Right cardiac atrium (tissue), 5 donors: ENCODE data around the gene FSTL4. TPM values are rescaled to one million over a fixed set of nuclear protein-coding genes. Genes with fewer than 3 reads are reported as not detected.
"Not testable (repeated sequence)": the region's sequence is repeated elsewhere in the genome, so short reads cannot be mapped to it uniquely, and the experiment has no call there.

ENCODE experiments used
- ATAC-seq, 2 donors: fragments of 200-7000 bp; cut with Tn5 transposase; one replicate each; pipeline versions ENCODE4 v1.8.0 to v1.9.1; 2020; ENCODE audit warnings: moderate library complexity in 2 of 2, mild to moderate bottlenecking in 1 of 2
- DNase-seq, 3 donors: peaks; one replicate each; pipeline ENCODE4 v3.0.0-alpha.2; 2020
- H3K27ac ChIP-seq: one replicate; pipeline ENCODE4 v1.5.1; 2013; ENCODE audit warnings: mild to moderate bottlenecking, low read length, control low read depth, moderate library complexity
- H3K27me3 ChIP-seq: one replicate; pipeline ENCODE4 v1.6.1; 2013; ENCODE audit not compliant: control insufficient read depth, insufficient read depth
- H3K4me1 ChIP-seq: one replicate; pipeline ENCODE4 v1.6.1; 2013; ENCODE audit warnings: low read length; ENCODE audit not compliant: control insufficient read depth, insufficient read depth
- H3K4me3 ChIP-seq: one replicate; pipeline ENCODE4 v1.5.1; 2013; ENCODE audit warnings: low read length, control low read depth
- H3K9me3 ChIP-seq: one replicate; pipeline ENCODE4 v1.6.1; 2013; ENCODE audit warnings: low read length; ENCODE audit not compliant: control insufficient read depth
- WGBS: extraction: QIAGEN DNeasy Blood & Tissue Kit; methylation state at CpG from one replicate; pipeline ENCODE4 v1.1.7; 2013; 5-methylcytosine and 5-hydroxymethylcytosine counted together
- intact Hi-C, 4 donors: fragments of 100-400 bp; cut with DNase I; formaldehyde crosslinking; loops; one replicate each; pipeline versions ENCODE4 v1.11.0 to v1.14.0; 2022 to 2023
- polyA plus RNA-seq: library from polyadenylated mRNA; stranded (reverse); fragments of 200-250 nt; gene quantifications from one replicate; pipeline ENCODE4 v1.2.3, GENCODE V29; 2013
- total RNA-seq, 4 donors: library from RNA; stranded (reverse); fragmentation: NEBNext Ultra II Directional; extraction: Animal tissue kit (Norgen Biotek cat#: 25700); gene quantifications; one replicate each; pipeline ENCODE4 v1.2.1, GENCODE V29; 2021
- donor health status: healthy with polysubstance abuse.
- donor health status: DM: no; HTN: yes; CAD: no.
- donor health status: DM: no; HTN: no; CAD: no.
- donor health status: DM: no; HTN: yes; CAD: no; lungs with severe emphysema.
- donor health status: DM: yes; HTN: yes; CAD: no.

FSTL4 gene
- total and polyA plus RNA-seq, 5 donors = not detected

GRCh38 chr5:133400831-133401351 is 211.4 kb downstream of the FSTL4 start:
- ATAC-seq = no peak
- intact Hi-C loops = no loop called here
- H3K4me1 ChIP-seq = no peaks in the 10 kb centered on the region
- no peak overlapping the region for H3K27ac ChIP-seq
- H3K27me3 ChIP-seq = no peaks in the 10 kb centered on the region
- 67% methylated on average over 10 of the region's 10 CpGs for WGBS
- H3K4me3 ChIP-seq = no peak overlapping the region
- no peaks in the 10 kb centered on the region for H3K9me3 ChIP-seq
- DNase-seq = no peak

- intact Hi-C loops = no loop called here
- Histone ChIP-seq H3K4me3 (no peak overlapping the region), H3K4me1 (no peaks in the 10 kb centered on the region), H3K9me3 (no peaks in the 10 kb centered on the region), H3K27ac (no peak overlapping the region), H3K27me3 (no peaks in the 10 kb centered on the region)
- no peak for DNase-seq
- ATAC-seq = no peak
- 93% methylated on average over 3 of the region's 3 CpGs for WGBS
Observed at GRCh38 chr5:133400120-133400519, 212.2 kb downstream of the FSTL4 start.

DNA sequence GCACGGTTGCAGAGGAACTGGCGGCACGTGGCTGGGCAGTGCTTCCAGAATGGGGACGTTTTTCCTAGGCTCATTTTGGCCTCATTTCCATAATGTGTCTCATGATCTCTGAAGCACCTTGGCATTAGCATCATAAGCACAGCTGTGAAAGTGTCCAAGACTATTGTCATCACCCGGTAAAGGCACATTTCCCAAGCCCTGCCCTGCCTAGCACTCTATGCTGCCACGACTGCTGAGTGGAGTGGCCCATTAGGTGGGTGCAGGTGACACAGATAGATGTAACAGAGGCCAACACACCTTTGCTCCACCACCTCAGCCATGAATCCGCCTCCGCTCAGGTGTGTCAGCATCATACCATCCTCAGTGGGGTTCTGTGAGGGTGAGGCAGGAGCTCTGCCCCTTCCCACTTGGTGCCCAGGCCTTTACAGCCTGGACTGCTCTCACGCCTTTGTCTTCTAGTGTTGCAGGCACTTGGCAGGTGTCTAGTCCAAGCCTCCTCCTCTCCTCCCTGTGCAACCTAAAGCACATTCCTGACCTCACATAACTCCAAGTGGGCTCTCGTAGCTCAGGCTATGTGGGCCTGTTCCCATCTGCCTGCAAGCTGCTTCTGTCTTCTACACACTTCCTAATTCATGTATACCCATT is 213.0 kb downstream of the FSTL4 start:
- no peak overlapping the region for H3K4me3 ChIP-seq
- no peak overlapping the region for H3K27ac ChIP-seq
- DNase-seq (no peak), ATAC-seq (peak; percentile 38)
- no peaks in the 10 kb centered on the region for H3K9me3 ChIP-seq
- H3K4me1 ChIP-seq = no peaks in the 10 kb centered on the region
- WGBS = 68% methylated on average over 10 of the region's 10 CpGs
- intact Hi-C loops = no loop called here
- no peaks in the 10 kb centered on the region for H3K27me3 ChIP-seq

DNA sequence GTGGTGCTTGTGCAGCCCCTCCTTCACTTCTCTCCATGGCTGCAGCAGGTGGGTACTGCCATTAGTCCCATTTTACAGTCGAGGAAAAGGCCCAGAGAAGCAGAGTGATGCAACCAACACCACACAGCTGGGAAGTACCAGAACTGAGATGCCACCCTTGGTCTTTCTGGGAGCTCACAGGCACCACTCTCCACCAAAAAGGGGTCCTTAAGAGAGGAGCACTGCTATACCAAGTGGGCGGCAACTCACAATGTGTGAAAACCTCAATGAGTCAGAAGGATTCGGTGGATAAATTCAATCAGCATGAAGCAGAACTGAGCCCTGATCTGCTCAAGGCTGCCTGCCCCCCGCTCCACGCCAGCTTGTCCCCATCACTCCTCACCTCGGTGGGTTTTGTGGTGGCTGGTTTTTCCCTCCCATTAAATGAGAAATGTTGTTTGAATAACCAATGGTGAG is 213.7 kb downstream of the FSTL4 start:
- Histone ChIP-seq H3K27ac (no peak overlapping the region), H3K9me3 (no peaks in the 10 kb centered on the region), H3K27me3 (no peaks in the 10 kb centered on the region), H3K4me3 (no peak overlapping the region), H3K4me1 (no peaks in the 10 kb centered on the region)
- 79% methylated on average over 6 of the region's 6 CpGs for WGBS
- DNase-seq (no peak), ATAC-seq (no peak)
- intact Hi-C loops = no loop called here

- 88% methylated on average over 9 of the region's 9 CpGs for WGBS
- DNase-seq = no peak
Observed at GRCh38 chr5:133397990-133398645, 214.2 kb downstream of the FSTL4 start.

DNA sequence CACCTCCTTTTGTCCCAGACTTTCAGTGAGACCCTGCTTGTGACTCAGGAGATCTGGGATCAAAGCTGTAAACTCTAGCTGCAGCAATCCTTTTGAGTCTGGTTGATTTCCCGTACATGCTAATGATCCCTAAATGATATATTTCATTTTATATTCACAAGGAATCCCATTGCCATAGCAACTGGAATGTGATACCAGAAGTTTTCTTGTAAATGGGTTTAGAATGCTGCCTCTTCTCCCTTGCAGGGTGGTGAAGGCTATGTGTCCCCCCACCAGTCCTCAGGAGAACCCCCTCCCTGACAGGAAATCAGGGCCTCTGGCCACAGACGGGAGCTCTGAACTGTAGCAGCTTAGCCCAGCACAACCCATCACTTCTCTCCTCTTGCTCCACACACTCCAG is 215.0 kb downstream of the FSTL4 start:
- H3K27ac ChIP-seq = no peak overlapping the region
- DNase-seq = no peak
- H3K27me3 ChIP-seq = no peaks in the 10 kb centered on the region
- no peak for ATAC-seq
- H3K4me1 ChIP-seq = no peaks in the 10 kb centered on the region
- 51% methylated on average over 2 of the region's 2 CpGs for WGBS
- intact Hi-C loops = no loop called here
- H3K9me3 ChIP-seq = no peaks in the 10 kb centered on the region
- H3K4me3 ChIP-seq = no peak overlapping the region

More at GRCh38 chr5:133397990-133398645, 214.2 kb downstream of the FSTL4 start:
- no peak for ATAC-seq
- Histone ChIP-seq H3K9me3 (no peaks in the 10 kb centered on the region), H3K4me1 (no peaks in the 10 kb centered on the region), H3K27me3 (no peaks in the 10 kb centered on the region), H3K27ac (no peak overlapping the region), H3K4me3 (no peak overlapping the region)
- intact Hi-C loops = no loop called here

DNA sequence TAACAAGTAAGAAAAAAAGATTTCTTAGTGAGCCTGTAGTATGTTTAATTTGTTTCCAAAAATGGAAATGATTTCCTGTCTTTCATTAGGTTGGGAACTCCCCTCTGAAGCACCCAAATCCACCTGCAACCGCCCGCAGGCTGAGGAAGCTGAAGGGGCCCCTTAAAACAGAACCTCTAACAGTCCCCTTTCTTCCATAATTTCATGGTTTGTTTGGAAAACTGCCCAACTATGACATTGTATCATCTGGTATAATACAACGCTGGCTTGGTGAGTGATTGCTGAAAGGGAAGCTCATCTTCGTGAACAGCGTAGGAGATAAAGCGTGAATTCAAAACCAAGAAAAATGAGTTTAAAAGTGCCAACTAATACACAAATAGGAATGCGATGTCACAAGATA is 215.5 kb downstream of the FSTL4 start:
- 39% methylated on average over 7 of the region's 7 CpGs for WGBS
- ATAC-seq (no peak), DNase-seq (no peak)
- Histone ChIP-seq H3K4me3 (no peak overlapping the region), H3K9me3 (no peaks in the 10 kb centered on the region), H3K27me3 (no peaks in the 10 kb centered on the region), H3K4me1 (no peaks in the 10 kb centered on the region), H3K27ac (no peak overlapping the region)
- intact Hi-C loops = no loop called here

- Histone ChIP-seq H3K27ac (no peak overlapping the region), H3K9me3 (no peaks in the 10 kb centered on the region), H3K4me3 (no peak overlapping the region), H3K4me1 (no peaks in the 10 kb centered on the region), H3K27me3 (no peaks in the 10 kb centered on the region)
- intact Hi-C loops = no loop called here
- ATAC-seq = no peak
- 72% methylated on average over 6 of the region's 6 CpGs for WGBS
- DNase-seq = no peak
Observed at GRCh38 chr5:133396187-133396741, 216.1 kb downstream of the FSTL4 start.

DNA sequence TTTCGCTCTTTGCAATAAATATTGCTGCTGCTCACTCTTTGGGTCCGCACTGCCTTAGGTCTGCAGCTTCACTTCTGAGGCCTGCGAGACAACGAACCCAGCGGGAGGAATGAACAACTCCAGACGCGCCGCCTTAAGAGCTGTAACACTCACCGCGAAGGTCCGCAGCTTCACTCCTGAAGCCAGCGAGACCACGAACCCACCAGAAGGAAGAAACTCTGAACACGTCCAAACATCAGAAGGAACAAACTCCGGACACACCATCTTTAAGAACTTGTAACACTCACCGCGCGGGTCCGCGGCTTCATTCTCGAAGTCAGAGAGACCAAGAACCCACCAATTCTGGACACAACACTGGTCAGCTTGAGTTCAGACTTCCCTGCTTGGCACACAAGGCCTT is 217.1 kb downstream of the FSTL4 start:
- H3K27me3 ChIP-seq, ATAC-seq, DNase-seq, intact Hi-C loops, H3K4me1 ChIP-seq, H3K9me3 ChIP-seq, H3K27ac ChIP-seq, H3K4me3 ChIP-seq: not testable (repeated sequence)
- WGBS = 93% methylated on average over 21 of the region's 21 CpGs

DNA sequence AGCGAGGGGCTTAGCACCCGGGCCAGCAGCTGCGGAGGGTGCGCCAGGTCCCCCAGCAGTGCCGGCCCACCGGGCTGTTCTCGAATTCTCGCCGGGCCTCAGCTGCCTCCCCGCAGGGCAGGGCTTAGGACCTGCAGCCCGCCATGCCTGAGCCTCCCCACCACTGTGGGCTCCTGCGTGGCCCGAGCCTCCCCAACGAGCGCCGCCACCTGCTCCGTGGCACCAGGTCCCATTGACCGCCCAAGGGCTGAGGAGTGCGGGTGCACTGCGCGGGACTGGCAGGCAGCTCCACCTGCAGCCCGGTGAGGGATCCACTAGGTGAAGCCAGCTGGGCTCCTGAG is 217.9 kb downstream of the FSTL4 start:
- intact Hi-C loops = not testable (repeated sequence)

DNA sequence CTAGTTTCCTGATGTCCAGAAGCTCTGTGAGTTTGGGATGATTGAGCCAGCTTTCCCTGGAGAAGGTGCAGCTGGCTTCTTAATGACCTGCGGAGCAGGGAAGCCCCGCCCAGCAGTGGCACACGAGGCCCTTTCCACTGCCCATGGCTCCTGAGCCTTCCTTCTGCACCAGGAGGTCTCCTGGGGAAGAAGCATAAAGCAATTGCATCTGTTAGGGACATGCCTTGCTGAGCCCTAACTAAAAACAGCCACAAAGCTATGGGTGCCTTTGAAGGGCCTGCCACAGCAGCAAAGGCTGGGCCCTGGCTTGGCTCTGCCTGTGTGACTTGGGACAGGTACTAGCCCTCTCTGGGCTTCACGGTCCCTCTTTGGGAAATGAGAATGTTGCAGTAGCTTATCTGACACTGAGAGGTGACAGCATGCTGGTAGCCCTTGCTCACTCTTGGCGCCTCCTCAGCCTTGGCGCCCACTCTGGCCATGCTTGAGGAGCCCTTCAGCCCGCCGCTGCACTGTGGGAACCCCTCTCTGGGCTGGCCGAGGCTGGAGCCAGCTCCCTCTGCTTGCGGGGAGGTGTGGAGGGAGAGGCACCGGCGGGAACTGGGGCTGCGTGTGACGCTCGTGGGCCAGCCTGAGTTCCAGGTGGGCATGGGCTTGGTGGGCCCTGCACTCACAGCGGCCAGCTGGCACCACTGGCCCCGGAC is 218.4 kb downstream of the FSTL4 start:
- 91% methylated on average over 17 of the region's 17 CpGs for WGBS
- Histone ChIP-seq H3K9me3 (no peaks in the 10 kb centered on the region), H3K27ac (no peak overlapping the region), H3K4me1 (no peaks in the 10 kb centered on the region), H3K27me3 (no peaks in the 10 kb centered on the region), H3K4me3 (no peak overlapping the region)
- intact Hi-C loops = no loop called here
- ATAC-seq (no peak), DNase-seq (no peak)

More for the DNA sequence above, 217.9 kb downstream of the FSTL4 start:
- not testable (repeated sequence) for DNase-seq, H3K9me3 ChIP-seq, H3K4me3 ChIP-seq, H3K27me3 ChIP-seq, H3K4me1 ChIP-seq, H3K27ac ChIP-seq, ATAC-seq
- WGBS = 93% methylated on average over 22 of the region's 22 CpGs
